Endodermal cell (in vitro differentiated cells): Measurements from ENCODE around the gene DMRTC1B. TPM values are rescaled to one million over a fixed set of nuclear protein-coding genes. Genes with fewer than 3 reads are reported as not detected.
"Not testable (repeated sequence)": the region's sequence is repeated elsewhere in the genome, so short reads cannot be mapped to it uniquely, and the experiment has no call there.

ENCODE experiments used
- DNase-seq: peaks from one replicate; pipeline ENCODE4 v3.0.0-alpha.2; 2017
- H3K27ac ChIP-seq: 2 replicates; pipeline ENCODE4 v1.5.1; 2013; ENCODE audit warnings: mild to moderate bottlenecking, low read depth, low read length, moderate library complexity
- H3K27me3 ChIP-seq: 2 replicates; pipeline ENCODE4 v1.6.1; 2013; ENCODE audit warnings: mild to moderate bottlenecking, low read length, moderate library complexity; ENCODE audit not compliant: insufficient read depth, control insufficient read depth, poor library complexity, severe bottlenecking
- H3K36me3 ChIP-seq: 2 replicates; pipeline ENCODE4 v1.7.0; 2013; ENCODE audit warnings: mild to moderate bottlenecking, low read length, moderate library complexity; ENCODE audit not compliant: control insufficient read depth, insufficient read depth
- H3K4me1 ChIP-seq: one replicate; pipeline ENCODE4 v1.7.0; 2013; ENCODE audit warnings: low read length; ENCODE audit not compliant: control insufficient read depth, insufficient read depth
- H3K4me3 ChIP-seq: 2 replicates; pipeline ENCODE4 v1.5.1; 2013; ENCODE audit warnings: mild to moderate bottlenecking, low read length, moderate library complexity
- H3K9ac ChIP-seq: 2 replicates; pipeline ENCODE4 v1.6.1; 2013; ENCODE audit warnings: mild to moderate bottlenecking, low read length, moderate library complexity; ENCODE audit not compliant: poor library complexity, severe bottlenecking; ENCODE audit errors: extremely low read depth
- H3K9me3 ChIP-seq: 2 replicates; pipeline ENCODE4 v1.6.1; 2013; ENCODE audit warnings: mild to moderate bottlenecking, low read length, moderate library complexity; ENCODE audit not compliant: control insufficient read depth
- H3K27ac Mint-ChIP-seq: 2 replicates; pipeline ENCODE4 v1.8.0; 2020; ENCODE audit warnings: mixed read lengths
- H3K27me3 Mint-ChIP-seq: 2 replicates; pipeline ENCODE4 v1.8.0; 2021; ENCODE audit warnings: mild to moderate bottlenecking, mixed read lengths; ENCODE audit not compliant: insufficient read depth
- H3K36me3 Mint-ChIP-seq: 2 replicates; pipeline ENCODE4 v1.8.0; 2020; ENCODE audit warnings: low read depth, mixed read lengths
- H3K4me1 Mint-ChIP-seq: 2 replicates; pipeline ENCODE4 v1.8.0; 2020; ENCODE audit warnings: mixed read lengths
- H3K4me3 Mint-ChIP-seq: 2 replicates; pipeline ENCODE4 v1.8.0; 2020; ENCODE audit warnings: mild to moderate bottlenecking, moderate library complexity, mixed read lengths
- H3K9me3 Mint-ChIP-seq: 2 replicates; pipeline ENCODE4 v1.8.0; 2020; ENCODE audit warnings: mild to moderate bottlenecking, mixed read lengths
- WGBS, 2 experiments: methylation state at CpG; one replicate each; pipeline versions ENCODE4 v1.1.5 to v1.1.7; 2013; ENCODE audit warnings: missing lambda C conversion rate in 2 of 2, mixed read lengths in 1 of 2; ENCODE audit not compliant: insufficient coverage in 1 of 2, insufficient read length in 1 of 2; 5-methylcytosine and 5-hydroxymethylcytosine counted together
- total RNA-seq, 2 donors: library from RNA; stranded (reverse); fragmentation: NEBNext Ultra II Directional in 1 of 2; extraction: Animal tissue kit (Norgen Biotek cat#: 25700) in 1 of 2; gene quantifications; 2 replicates in 1 of 2; 3 replicates in 1 of 2; pipeline ENCODE4 v1.2.1, GENCODE V29; 2021

The DMRTC1B gene
- total RNA-seq, 2 donors from 2014 or later: 2.4 TPM; not detected in 1

- H3K4me3 ChIP-seq, H3K27me3 ChIP-seq, H3K36me3 Mint-ChIP-seq, H3K9ac ChIP-seq, H3K4me1 Mint-ChIP-seq, H3K27ac ChIP-seq, H3K4me1 ChIP-seq, H3K27me3 Mint-ChIP-seq, H3K36me3 ChIP-seq, H3K9me3 Mint-ChIP-seq, H3K9me3 ChIP-seq, H3K4me3 Mint-ChIP-seq, H3K27ac Mint-ChIP-seq, DNase-seq: not testable (repeated sequence)
- no CpG with 5 or more reads among the region's 3 CpGs for WGBS, 2 experiments
These were observed 28.1 kb upstream of the DMRTC1B start for GRCh38 chrX:72748545-72748944.

- H3K9me3 Mint-ChIP-seq, H3K9me3 ChIP-seq, H3K4me3 Mint-ChIP-seq, H3K27ac Mint-ChIP-seq, H3K36me3 Mint-ChIP-seq, H3K4me1 ChIP-seq, H3K4me3 ChIP-seq, H3K4me1 Mint-ChIP-seq, DNase-seq, H3K36me3 ChIP-seq, H3K9ac ChIP-seq, H3K27me3 ChIP-seq, H3K27me3 Mint-ChIP-seq, H3K27ac ChIP-seq: not testable (repeated sequence)
- WGBS, 2 experiments: no CpG with 5 or more reads among the region's 9 CpGs
These were observed 16.2 kb upstream of the DMRTC1B start for GRCh38 chrX:72760454-72760853.

- not testable (repeated sequence) for H3K9me3 ChIP-seq, H3K27ac ChIP-seq, H3K9me3 Mint-ChIP-seq, H3K4me3 ChIP-seq, H3K27me3 Mint-ChIP-seq, H3K9ac ChIP-seq, H3K36me3 Mint-ChIP-seq, H3K4me3 Mint-ChIP-seq, H3K4me1 ChIP-seq, H3K27ac Mint-ChIP-seq, H3K4me1 Mint-ChIP-seq, H3K27me3 ChIP-seq, H3K36me3 ChIP-seq, DNase-seq
- no CpG with 5 or more reads among the region's 15 CpGs for WGBS, 2 experiments
These were observed 739 bp downstream of the DMRTC1B start for GRCh38 chrX:72777467-72777790.

- H3K4me3 ChIP-seq, H3K4me1 Mint-ChIP-seq, H3K36me3 Mint-ChIP-seq, H3K4me3 Mint-ChIP-seq, H3K36me3 ChIP-seq, H3K27ac Mint-ChIP-seq, H3K27ac ChIP-seq, H3K9me3 Mint-ChIP-seq, H3K4me1 ChIP-seq, DNase-seq, H3K27me3 ChIP-seq, H3K9ac ChIP-seq, H3K27me3 Mint-ChIP-seq, H3K9me3 ChIP-seq: not testable (repeated sequence)
- WGBS, 2 experiments: no CpG with 5 or more reads among the region's 6 CpGs
These were observed 1.5 kb downstream of the DMRTC1B start for GRCh38 chrX:72778146-72778545.

- H3K27ac ChIP-seq, H3K27me3 Mint-ChIP-seq, H3K4me1 Mint-ChIP-seq, H3K36me3 Mint-ChIP-seq, H3K9ac ChIP-seq, H3K27me3 ChIP-seq, H3K4me3 Mint-ChIP-seq, H3K36me3 ChIP-seq, H3K9me3 ChIP-seq, H3K27ac Mint-ChIP-seq, H3K4me1 ChIP-seq, H3K4me3 ChIP-seq, H3K9me3 Mint-ChIP-seq, DNase-seq: not testable (repeated sequence)
- no CpG with 5 or more reads among the region's 15 CpGs for WGBS, 2 experiments
These were observed 5.9 kb downstream of the DMRTC1B start, which contains the start of gene FAM236B for GRCh38 chrX:72782560-72782959. FAM236B (minus strand) TSS chrX:72782660; CDS start chrX:72782560, 100 bp downstream.

- H3K27ac ChIP-seq, H3K9ac ChIP-seq, H3K27ac Mint-ChIP-seq, H3K9me3 Mint-ChIP-seq, H3K4me3 Mint-ChIP-seq, H3K4me1 Mint-ChIP-seq, H3K27me3 Mint-ChIP-seq, H3K9me3 ChIP-seq, H3K36me3 ChIP-seq, H3K27me3 ChIP-seq, H3K36me3 Mint-ChIP-seq, H3K4me3 ChIP-seq, DNase-seq, H3K4me1 ChIP-seq: not testable (repeated sequence)
- no CpG with 5 or more reads among the region's 8 CpGs for WGBS, 2 experiments
These were observed 6.8 kb downstream of the DMRTC1B start for GRCh38 chrX:72783365-72783936.

- H3K9me3 ChIP-seq, H3K27ac Mint-ChIP-seq, DNase-seq, H3K27me3 ChIP-seq, H3K9ac ChIP-seq, H3K4me1 Mint-ChIP-seq, H3K27me3 Mint-ChIP-seq, H3K4me1 ChIP-seq, H3K27ac ChIP-seq, H3K36me3 Mint-ChIP-seq, H3K36me3 ChIP-seq, H3K9me3 Mint-ChIP-seq, H3K4me3 Mint-ChIP-seq, H3K4me3 ChIP-seq: not testable (repeated sequence)
- no CpG with 5 or more reads among the region's 6 CpGs for WGBS, 2 experiments
These were observed 7.3 kb downstream of the DMRTC1B start for GRCh38 chrX:72783964-72784363.
